ENCODE measurements around the gene RCOR1.
A peak's percentile ranks its signal among the peaks of the same experiment; 100 is the strongest.
"Not testable (repeated sequence)": the region's sequence is repeated elsewhere in the genome, so short reads cannot be mapped to it uniquely, and the experiment has no call there.

RCOR1 gene

DNA sequence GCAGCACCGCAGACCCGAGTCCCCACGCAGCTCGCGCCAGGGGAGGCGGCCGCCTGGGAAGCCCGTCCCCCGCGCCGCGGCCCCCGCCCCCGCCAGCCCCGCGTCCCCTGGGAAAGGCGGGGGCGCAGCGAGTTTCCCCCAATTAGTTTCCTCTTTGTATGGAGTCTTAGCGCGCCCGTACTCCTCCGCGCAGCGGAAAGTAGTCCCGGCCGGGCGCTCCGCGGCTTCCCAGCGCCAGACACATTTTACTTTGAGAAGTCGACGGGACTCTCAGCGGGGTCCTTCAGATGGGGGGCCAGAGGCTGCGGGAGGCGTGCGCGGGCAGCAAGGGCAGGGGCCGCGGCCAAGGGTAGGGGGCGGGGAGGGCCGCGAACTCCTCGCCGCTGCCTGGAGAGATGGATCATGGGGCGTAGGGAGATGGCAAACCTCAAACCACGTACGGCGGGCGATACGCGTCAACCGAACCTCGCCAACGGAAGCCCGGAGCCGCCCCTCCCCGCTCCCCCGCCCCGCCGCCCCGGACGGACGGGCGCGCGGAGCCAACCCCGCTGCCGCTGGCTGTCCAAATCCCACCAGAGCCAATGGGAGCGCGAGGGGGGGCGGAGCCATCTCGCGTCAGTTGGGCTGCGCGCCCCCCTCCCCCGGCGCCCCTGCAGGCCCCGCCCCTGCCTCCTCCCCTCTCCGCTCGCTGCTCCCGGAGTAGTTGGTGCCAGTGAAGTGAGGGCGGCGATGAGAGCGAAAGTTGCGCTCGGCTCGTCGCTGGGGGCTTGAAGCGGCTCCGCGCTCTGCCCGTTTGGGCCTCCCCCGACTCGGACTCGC, at the start of gene RCOR1:
RCOR1 (plus strand) TSS at position 706 of the 819 bp plus-strand sequence. CDS start 238 bp downstream, outside the sequence.
- DNase-seq (ENCODE audit: low read depth, low spot score), result peak; percentile 91

DNA sequence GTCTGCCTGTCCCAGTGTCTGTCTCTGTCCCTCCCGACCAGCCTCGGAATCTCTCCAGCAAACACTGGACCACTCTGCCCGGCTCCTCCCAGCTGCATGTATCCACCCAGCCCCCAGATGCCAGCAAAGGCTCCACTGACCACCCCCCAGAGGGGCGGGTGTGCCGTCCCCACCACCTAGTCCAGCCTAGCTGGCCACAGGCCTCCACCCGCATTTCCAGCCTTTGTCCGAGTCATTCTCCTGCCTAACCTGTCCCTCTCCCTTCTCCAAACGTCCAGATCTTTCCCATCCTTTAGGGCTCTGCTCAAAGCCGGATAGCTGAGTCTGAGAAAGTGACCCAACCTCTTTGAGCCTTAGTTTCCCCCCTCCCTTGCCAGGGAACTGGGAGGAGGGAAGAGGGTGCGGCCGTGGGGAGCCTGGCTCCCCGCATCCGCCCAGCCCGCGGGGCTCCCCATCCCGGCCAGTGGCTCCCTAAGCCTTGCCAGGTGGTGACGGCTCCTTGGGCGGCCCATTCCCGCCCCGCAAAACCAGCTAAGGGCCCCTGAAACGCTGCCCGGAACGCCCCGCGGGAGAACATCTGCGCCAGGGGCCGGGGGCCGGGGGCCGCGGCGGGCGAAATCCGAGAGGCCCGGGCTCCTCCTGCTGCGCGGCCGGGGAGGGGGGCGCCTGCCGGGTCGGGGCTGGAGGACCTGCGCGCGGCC, 48.3 kb upstream of the RCOR1 start:
- DNase-seq (ENCODE audit: low read depth, low spot score), result peak; percentile 73

DNA sequence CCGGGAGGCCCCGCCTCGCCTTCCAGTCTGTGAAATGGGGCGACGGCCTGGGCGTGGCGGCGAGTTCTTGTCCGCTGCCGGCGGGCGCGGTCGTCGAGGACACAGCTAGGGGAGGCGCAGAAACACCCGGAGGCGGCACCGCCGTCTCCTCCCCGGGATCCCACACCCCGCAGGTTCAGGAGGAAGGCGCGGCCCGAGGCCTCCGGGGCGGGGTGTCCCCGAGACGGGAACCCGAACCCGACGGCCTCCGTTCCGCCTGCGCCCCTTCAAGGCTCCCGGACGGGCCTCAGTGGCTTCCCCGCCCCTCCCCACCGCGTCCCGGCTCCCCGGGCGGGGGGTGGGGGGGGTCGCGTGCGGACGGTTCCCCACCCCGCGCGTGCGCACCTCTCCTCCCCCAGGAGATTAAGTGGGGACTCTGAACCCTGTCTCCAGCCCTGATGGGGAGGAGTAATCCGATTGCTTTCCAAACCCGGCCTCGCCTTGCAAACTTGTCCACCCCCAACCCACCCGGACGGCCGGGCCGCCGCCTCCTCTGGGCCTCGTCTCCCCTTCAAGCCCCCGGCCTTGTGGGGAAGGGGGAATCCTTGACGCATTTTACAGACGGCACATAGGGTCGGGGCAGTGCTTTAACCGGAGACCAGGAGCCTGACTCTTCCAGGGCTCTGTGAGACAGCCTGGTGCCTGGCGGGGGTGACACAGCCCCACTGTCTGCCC, 47.5 kb upstream of the RCOR1 start:
- no peak for DNase-seq (ENCODE audit: low read depth, low spot score)

DNA sequence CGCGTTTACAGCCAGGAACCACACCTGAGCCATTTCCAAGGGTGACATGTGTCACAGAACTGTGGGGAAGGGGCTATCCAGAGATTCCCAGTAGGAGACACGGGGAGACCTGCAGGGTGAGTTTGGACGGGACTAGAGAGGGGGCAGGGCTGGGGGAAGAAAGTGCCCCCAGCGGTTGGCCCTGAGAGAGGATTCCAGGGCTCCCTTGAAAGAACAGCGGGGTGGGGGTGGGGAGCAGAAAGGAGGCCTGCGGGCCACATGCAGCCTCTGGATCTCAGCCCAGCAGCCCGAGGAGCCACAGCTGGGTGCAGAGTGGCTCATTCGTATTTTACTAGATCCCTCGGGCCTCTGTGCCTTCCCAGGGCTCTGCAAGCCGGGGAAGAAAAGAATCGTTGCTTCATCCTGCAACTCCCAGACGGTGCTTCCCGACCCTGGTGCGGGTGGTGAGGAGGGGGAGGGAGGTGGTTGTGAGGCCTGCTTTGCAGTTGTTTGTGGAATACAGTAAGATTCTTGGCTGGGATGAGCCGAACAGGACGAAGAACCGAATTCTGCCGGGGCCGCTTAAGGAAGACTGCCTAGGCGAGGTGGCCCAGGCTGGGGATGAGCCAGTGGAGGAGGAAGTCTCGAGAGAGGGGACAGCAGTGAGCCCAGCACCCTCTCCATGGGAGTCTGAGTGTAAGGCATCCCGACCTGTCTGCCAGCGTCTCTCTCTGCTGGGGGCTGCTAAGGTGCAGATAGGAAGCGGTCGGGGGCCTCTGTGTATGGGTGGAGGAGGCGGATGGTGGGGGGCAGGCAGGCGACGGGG, 46.8 kb upstream of the RCOR1 start:
- DNase-seq (ENCODE audit: low read depth, low spot score), result peak; percentile 93

DNA sequence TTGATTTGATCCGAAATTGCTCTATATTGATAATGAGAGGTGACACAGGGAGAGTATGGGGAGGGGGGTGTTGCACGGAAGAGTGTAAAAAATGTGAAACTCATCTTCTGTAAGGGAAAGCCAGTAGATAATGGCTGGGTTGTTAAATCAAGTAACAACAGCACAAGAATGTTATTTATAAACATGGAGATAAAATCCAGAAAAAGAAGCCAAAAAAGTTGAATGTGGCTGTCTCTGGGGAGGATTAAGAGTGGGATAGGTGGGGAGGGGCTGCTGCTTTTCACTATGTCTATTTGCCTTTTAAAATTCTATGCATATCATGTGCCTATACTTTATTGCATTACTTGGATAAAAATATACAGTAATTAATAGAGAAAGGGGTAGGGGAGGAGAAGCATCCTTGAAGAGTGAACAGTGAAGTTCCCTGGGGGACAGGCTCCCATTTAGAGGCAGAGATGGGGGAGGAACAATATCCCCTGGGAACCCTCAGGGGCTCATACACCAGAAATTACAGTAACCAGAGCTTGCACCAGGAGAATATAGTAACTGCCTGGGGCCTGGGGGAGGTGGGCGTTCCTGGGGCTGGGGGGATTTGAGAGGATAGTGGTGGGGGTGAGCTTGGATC, 43.7 kb upstream of the RCOR1 start:
- DNase-seq (ENCODE audit: low read depth, low spot score), result no peak

DNA sequence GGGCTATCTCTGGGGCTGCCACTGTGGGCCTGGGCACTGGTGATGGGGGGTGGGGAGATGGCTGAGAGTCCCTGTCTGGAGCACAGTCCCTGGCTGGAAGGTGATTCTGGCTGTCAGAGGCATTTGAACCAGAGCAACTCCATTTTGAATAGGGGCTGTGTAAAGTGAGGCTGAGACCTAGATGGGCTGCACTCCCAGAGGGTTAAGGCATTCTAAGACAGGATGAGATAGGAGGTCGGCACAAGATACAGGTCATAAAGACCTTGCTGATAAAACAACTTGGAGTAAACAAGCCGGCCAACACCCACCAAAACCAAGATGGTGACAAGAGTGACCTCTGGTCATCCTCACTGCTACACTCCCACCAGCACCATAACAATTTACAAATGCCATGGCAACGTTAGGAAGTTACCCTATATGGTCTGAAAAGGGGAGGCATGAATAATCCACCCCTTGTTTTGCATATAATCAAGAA, 41.5 kb upstream of the RCOR1 start:
- DNase-seq (ENCODE audit: low read depth, low spot score), result not testable (repeated sequence)

DNA sequence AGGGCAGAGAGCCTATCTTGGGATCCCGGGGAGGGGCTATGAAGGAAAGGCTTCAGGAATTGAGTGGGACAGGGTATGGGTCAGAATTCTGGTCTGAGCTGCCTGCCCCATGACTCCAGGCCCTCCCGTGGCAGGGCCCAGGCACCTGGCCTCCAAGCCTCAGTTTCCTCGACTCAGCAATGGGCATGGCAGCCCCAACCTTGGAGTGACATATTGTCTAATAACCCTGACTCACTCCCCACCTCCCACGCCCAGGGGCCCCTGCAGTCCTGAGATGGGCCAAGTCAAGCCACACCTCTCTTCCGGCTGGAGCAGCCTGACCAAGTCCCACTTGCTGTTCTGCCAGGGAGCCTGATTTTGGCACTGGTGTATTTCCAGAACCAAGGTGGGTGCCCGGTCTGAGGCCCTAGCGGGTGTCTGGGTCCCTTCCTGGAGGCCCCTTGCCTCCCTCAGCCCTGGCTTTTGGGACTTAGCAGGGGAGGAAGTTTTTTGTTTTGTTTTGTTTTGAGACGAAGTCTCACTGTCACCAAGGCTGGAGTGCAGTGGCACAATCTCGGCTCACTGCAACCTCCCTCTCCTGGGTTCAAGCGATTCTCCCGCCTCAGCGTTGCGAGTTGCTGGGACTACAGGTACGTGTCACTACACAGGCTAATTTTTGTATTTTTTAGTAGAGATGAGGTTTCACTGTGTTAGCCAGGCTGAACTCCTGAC, 40.3 kb upstream of the RCOR1 start:
- no peak for DNase-seq (ENCODE audit: low read depth, low spot score)

DNA sequence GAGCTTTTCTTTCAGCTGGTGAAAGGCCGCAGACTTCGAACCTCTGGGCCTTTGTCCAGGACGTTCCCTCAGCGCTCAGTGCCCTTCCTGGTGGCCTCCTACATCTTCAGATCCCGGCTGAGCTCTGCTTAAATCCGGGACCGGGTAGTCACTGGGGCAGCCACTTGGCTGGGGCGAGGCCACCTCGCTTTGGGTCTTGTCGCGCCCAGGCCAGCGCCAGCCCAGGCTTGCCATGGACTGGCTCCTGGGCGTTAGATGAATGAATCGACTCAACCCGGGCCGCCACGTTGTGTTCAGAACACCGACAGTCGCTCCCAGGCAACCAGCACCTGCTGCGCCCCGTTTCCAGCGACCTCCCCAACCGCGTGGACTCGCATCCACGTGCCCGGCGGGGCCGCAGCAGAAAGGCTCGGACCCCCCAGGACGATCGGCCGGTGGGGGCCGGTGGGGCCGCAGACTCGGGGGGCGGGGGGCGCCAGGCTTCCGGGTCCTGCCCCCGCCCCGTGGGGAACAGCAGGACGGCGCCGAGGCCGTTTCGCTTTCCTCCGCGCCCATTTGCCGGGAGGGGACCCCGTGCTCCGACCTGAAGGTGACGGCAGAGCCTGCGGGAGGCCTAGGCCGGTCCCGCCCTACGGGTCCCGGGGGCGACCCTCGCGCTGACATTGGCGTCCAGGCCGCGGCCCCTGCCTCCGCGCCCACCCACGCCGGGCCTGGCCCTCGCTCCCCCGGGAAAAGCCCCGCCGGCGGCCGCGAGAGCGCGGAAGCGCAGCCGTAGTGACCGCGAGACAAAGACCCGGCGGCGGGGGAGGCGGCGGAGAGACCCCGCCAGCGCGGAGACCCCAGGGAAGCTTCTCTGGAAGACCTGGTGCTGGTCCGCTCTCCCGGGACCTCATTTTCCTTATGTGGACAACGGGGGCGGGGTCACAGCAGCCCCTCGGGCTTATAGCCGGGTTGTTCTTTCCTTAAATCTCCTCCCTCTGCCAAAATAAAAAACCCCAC, 37.3 kb upstream of the RCOR1 start:
- DNase-seq (ENCODE audit: low read depth, low spot score), result peak; percentile 95

DNA sequence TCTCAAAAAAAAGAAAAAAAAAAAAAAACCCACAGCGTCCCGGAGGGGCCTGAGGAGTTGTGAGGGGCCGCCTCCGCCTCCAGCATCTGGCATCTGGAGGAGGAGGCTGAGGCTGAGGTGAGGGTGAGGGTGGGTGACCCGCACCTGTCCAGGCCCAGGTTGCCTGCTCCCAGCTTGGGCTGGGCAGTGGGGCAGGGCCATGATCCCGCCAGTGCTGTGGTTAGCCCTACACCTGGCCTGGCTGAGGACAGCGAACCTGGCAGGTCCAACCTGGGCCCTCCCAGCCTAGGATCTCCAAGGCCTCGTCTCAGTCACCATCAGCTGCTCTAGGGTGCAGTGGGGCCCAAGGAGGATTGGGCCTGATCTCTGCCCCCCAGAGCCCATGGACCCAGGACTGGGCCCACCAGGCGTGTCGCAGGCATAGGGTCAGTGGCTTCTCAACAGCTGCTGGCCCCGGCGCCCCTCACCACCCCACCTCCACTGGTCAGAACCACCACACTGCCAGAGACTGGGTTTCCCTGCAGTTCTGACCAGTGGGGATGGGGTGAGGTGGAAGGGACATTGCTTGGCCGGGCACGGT, 36.3 kb upstream of the RCOR1 start:
- no peak for DNase-seq (ENCODE audit: low read depth, low spot score)

DNA sequence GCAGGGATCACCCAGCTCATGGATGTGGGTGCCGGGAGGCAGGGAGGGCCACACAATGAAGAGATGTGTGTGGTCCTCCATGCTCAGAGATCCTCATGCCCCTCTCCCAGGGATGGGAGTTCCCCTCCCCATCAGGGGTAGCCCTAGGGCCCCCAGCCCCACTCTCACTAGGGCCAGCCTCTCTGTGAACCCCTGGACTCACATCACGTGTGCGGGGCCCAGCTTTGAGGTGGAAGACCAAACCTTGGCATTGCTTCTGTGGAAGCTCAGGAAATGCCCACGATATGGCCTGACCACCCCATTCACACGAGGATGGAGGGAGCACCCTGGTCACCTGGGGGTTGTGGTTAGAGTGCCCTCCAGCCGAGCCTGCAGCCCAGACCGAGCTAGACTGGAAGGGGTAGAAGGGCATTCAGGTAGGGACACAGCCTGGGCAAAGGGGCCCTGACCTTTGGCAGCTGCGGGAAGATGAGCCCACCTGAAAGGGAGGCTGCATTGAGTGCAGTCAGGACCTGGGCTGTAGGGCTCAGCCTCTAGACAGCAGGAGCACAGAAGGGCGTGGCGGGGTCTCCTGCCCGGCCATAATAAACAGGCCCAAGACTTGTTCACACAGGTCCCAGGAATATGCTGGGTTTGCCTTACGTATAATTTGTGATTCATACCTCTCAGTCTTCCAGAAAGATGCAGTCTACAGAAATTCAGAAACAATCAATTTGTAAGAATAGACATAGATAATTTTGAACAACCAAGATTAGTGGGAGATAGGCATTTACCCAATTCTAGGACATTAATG, 34.8 kb upstream of the RCOR1 start:
- DNase-seq (ENCODE audit: low read depth, low spot score), result no peak

DNA sequence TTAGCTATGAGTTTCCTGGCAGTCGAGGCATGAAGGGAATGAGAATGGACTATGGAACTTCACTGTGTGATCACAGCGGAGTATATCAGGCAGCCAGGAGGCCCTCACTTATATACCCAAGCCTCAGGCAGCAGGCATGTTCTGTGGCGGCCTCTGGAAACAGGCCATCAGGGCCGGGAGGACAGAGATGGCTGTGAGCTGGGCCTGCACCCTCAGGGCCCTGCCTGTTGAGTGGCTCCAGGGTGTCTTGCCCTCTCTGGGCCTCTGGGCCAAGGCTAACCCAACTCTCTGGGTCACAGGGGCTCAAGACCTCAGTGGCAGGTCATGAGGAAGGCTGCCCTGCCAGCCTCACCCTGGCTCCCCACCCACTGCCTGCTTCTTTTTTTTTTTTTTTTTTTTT, 33.9 kb upstream of the RCOR1 start:
- DNase-seq (ENCODE audit: low read depth, low spot score), result no peak

DNA sequence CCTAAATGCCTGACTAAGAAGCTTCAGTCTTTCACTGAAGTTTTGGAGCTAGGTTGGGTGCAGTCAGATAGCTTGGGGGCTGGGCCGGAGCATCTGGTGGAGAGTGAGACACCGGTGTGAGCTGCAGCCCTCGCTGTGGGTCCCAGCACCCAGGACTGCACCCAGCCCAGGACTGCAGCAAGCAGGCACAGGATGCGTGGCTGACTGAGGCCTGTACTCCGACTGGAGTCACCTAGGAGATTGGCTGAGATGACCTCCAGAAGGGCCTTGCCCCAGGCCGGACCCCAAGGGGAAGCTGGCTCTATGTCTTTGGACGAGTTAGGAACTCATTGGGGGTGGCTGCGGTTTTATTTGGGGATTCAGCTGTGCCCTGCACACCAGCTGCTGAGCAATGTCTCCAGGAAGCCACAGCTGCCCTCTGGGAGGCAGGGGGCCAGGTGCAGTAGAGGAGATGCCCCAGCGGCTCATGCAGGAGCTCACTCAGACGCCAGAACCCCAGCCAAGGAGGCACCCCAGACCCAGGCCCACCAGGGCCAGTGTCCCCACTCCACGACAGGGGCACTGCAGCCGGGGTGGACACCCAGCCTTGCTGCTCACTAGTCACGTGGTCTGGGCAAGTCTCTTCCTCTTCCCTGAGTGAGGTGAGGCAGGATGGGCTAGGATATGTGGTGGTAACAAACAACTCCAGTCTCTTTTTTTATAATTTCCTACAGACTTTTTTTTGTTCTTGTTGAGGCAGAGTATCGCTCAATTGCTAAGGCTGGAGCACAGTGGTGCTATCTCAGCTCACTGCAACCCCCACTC, 31.8 kb upstream of the RCOR1 start:
- no peak for DNase-seq (ENCODE audit: low read depth, low spot score)

DNA sequence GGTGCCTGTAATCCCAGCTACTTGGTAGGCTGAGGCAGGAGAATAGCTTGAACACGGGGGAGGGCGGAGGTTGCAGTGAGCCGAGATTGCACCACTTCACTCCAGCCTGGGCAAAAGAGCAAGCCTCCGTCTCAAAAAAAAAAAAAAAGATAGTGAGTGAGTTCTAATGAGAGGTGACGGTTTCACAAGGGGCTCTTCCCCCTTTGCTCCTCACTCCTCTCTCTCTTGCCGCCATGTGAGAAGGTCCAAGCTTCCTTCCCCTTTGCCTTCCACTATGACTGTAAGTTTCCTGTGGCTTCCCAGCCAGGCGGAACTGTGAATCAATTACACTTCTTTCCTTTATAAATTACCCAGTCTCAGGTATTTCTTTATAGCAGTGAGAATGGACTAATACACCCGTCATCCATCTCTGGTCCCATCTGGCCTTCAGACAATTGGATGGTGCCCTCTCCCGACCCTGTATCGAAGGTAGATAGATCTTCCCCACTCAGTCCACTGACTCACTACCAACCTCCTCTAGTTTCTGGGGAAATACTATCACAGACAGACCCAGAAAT, 27.0 kb upstream of the RCOR1 start:
- DNase-seq (ENCODE audit: low read depth, low spot score), result no peak

DNA sequence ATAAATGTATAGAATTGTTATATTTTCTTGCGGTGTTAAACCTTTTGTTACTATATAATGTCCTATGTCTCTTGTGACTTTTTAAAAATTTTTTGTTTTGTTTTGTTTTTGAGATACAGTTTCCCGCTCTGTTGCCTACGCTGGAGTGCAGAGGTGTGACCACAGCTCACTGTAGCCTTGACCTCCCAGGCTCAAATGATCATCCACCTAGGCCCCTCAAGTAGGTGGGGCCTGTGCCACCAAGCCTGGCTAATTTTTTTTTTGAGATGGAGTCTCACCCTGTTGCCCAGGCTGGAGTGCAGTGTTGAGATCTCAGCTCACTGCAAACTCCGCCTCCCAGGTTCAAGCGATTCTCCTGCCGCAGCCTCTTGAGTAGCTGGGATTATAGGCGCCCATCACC, 26.5 kb upstream of the RCOR1 start:
- DNase-seq (ENCODE audit: low read depth, low spot score), result no peak

DNA sequence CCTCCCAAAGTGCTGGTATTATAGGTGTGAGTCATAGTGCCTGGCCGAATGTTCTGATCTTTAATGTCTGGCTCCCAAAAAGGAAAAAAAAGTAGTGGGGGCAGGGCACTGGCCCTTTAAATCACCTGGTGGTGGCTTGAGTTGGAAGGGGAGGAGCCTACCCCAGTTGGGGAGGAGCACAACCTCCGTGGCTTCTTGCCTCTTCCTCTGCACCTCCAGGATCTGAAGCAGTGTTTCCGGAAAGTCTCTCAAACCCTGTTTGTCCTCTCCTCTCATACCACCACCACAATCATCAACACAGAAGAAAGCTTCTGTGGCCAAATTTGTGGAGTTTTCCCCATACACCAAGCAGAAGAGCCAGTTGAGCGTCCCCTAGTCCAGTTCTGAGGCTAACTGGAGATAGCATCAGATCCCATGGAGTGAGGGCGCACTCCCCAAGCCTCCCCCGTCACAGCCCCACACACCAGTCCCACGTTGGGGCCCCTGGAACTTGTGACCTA, 24.3 kb upstream of the RCOR1 start:
- peak; percentile 92 for DNase-seq (ENCODE audit: low read depth, low spot score)

DNA sequence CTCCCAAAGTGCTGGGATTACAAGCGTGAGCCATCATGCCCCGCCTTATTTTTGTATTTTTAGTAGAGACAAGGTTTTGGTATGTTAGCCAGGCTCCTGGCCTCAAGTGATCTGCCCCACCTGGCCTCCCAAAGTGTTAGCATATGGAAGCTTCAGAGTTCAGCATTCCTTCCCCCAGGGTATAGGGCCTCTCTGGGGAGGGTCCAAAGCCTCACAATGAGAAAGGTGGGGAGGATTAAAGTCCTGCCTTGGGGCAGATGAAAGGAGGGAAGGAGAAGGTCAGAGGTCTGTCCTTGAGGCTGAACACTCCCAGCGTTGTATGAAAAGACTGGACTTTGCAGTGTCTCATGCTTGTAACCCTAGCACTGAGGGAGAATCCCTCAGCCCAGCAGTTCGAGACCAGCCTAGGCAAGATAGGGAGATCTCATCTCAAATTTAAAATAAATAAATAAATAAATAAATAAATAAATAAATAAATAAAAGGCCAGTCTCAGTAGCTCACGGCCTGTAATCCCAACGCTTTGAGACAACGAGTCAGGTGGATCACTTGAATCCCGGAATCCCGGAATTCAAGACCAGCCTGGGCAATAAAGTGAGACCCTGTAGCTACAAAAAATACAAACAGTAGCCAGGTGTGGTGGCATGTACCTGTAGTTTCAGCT, 22.0 kb upstream of the RCOR1 start:
- DNase-seq (ENCODE audit: low read depth, low spot score), result peak; percentile 98

Measured in ELF-1 (cell line).